HepG2 (cell line): ENCODE results near the gene ANKRD52. TPM values are rescaled to one million over a fixed set of nuclear protein-coding genes. Genes with fewer than 3 reads are reported as not detected.

Experiments
- AKNA ChIP-seq: sonication (generic); formaldehyde crosslinking; IDR thresholded peaks from 2 replicates; pipeline ENCODE4 v1.4.0; 2020; ENCODE audit warnings: missing genetic modification reagents, borderline replicate concordance
- BCL3 ChIP-seq: sonication (generic); formaldehyde crosslinking; IDR thresholded peaks from 2 replicates; pipeline ENCODE4 v1.5.1; 2020; ENCODE audit warnings: mild to moderate bottlenecking, missing genetic modification reagents, moderate library complexity
- CHD4 ChIP-seq: fragments of 200-600 bp; sonication (generic); IDR thresholded peaks from 2 replicates; pipeline ENCODE4 v1.7.0; 2017; ENCODE audit warnings: mild to moderate bottlenecking, low read length, borderline replicate concordance
- DR1 ChIP-seq: sonication (generic); formaldehyde crosslinking; IDR thresholded peaks from 2 replicates; pipeline ENCODE4 v1.8.0; 2021; ENCODE audit warnings: mild to moderate bottlenecking, missing genetic modification reagents, inconsistent platforms
- ELF3 ChIP-seq: IDR thresholded peaks from 2 replicates; pipeline ENCODE4 v1.6.1; 2016; ENCODE audit warnings: missing genetic modification reagents, missing compliant biosample characterization
- FOXP1 ChIP-seq, 2 experiments: fragments of 450-650 bp in 1 of 2; IDR thresholded peaks; 2 replicates each; pipeline ENCODE4 v1.6.1; 2017 to 2018; ENCODE audit warnings: antibody characterized with exemption in 1 of 2
- HIVEP1 ChIP-seq: sonication (generic); formaldehyde crosslinking; IDR thresholded peaks from 2 replicates; pipeline ENCODE4 v1.4.0; 2020; ENCODE audit warnings: mild to moderate bottlenecking, missing genetic modification reagents
- LCORL ChIP-seq, 2 experiments: fragments of 450-650 bp in 1 of 2; sonication (generic) in 1 of 2; formaldehyde crosslinking in 1 of 2; IDR thresholded peaks; 2 replicates each; pipeline versions ENCODE4 v1.5.0 to v1.6.1; 2017 to 2020; ENCODE audit warnings: antibody characterized with exemption in 1 of 2, missing genetic modification reagents in 1 of 2
- RBFOX2 ChIP-seq: fragments of 200-400 bp; formaldehyde crosslinking; IDR thresholded peaks from 2 replicates; pipeline ENCODE4 v1.6.1; 2017; ENCODE audit warnings: low read depth, mild to moderate bottlenecking, low read length
- RFXAP ChIP-seq: sonication (generic); formaldehyde crosslinking; IDR thresholded peaks from 2 replicates; pipeline ENCODE4 v1.4.0; 2020; ENCODE audit warnings: missing genetic modification reagents, borderline replicate concordance
- SMYD3 ChIP-seq: sonication (generic); formaldehyde crosslinking; IDR thresholded peaks from 2 replicates; pipeline ENCODE4 v1.8.1; 2023; ENCODE audit warnings: mild to moderate bottlenecking, missing genetic modification reagents
- TBX2 ChIP-seq: sonication (generic); formaldehyde crosslinking; IDR thresholded peaks from 2 replicates; pipeline ENCODE4 v1.5.0; 2020; ENCODE audit warnings: missing genetic modification reagents, mild to moderate bottlenecking, borderline replicate concordance
- TFE3 ChIP-seq: IDR thresholded peaks from 2 replicates; pipeline ENCODE4 v1.6.1; 2016
- ZBTB34 ChIP-seq: sonication (generic); formaldehyde crosslinking; IDR thresholded peaks from 2 replicates; pipeline ENCODE4 v1.8.0; 2022; ENCODE audit warnings: mild to moderate bottlenecking, missing genetic modification reagents
- ZEB1 ChIP-seq: IDR thresholded peaks from 2 replicates; pipeline ENCODE4 v1.6.1; 2012; ENCODE audit warnings: mild to moderate bottlenecking, low read depth, inconsistent platforms; ENCODE audit not compliant: insufficient replicate concordance
- ZFX ChIP-seq: sonication (generic); formaldehyde crosslinking; IDR thresholded peaks from 2 replicates; pipeline ENCODE4 v1.4.0; 2020; ENCODE audit warnings: mild to moderate bottlenecking, low read depth, missing genetic modification reagents, moderate library complexity
- ZNF382 ChIP-seq: sonication (generic); formaldehyde crosslinking; IDR thresholded peaks from 2 replicates; pipeline ENCODE4 v1.5.0; 2020; ENCODE audit warnings: missing genetic modification reagents, mild to moderate bottlenecking, borderline replicate concordance
- ZNF549 ChIP-seq: sonication (generic); formaldehyde crosslinking; IDR thresholded peaks from 2 replicates; pipeline ENCODE4 v1.5.0; 2020; ENCODE audit warnings: missing genetic modification reagents
- ZNF576 ChIP-seq: sonication (generic); formaldehyde crosslinking; IDR thresholded peaks from 2 replicates; pipeline ENCODE4 v1.4.0; 2020; ENCODE audit warnings: mild to moderate bottlenecking, missing genetic modification reagents
- polyA plus RNA-seq, 8 experiments: library from polyadenylated mRNA; depleted of rRNA in 3 of 8; stranded (reverse) in 7 of 8; unstranded in 1 of 8; fragments of >200 nt; fragmentation: Illumina TruSeq in 4 of 8; extraction: Trizol in 4 of 8; gene quantifications; 2 replicates each; pipeline versions ENCODE4 v1.2.1 to v1.2.3, GENCODE V29; 2011 to 2016; ENCODE audit warnings: low read depth in 4 of 8, missing spikeins in 1 of 8, mixed read lengths in 1 of 8; ENCODE audit not compliant: insufficient read depth in 1 of 8
- total RNA-seq, 5 experiments: library from RNA; depleted of rRNA; stranded (reverse); fragments of >200 nt; fragmentation: Illumina TruSeq; extraction: Trizol; gene quantifications; 2 replicates each; pipeline ENCODE4 v1.2.3, GENCODE V29; 2016; ENCODE audit warnings: low read depth in 1 of 5

The ANKRD52 gene
- total and polyA plus RNA-seq, 2 of the 13 experiments (the other 11 are each of a cell fraction or from before 2014, with no cell fraction given) = 7.8 to 9.2 TPM

GRCh38 chr12:56230432-56231183 is 27.6 kb downstream of the ANKRD52 start (continued):
- peak; percentile 95 for TF ChIP-seq ZEB1
- TF ChIP-seq ELF3 (CRISPR knock-in tag) = peak; percentile 57; the same call in 1 of the 2 replicates
- no peak for TF ChIP-seq ZNF549 (CRISPR knock-in tag)
- TF ChIP-seq RBFOX2 = peak; percentile 74
- TF ChIP-seq BCL3 (CRISPR knock-in tag) = 0 out of 2 replicates have a peak, but pooled peaks have one; percentile 43
- TF ChIP-seq RFXAP (CRISPR knock-in tag) = peak; percentile 53
- TF ChIP-seq ZNF382 (CRISPR knock-in tag) = no peak
- no peak for TF ChIP-seq LCORL (IDR thresholded peaks at IDR 0.05)
- TF ChIP-seq LCORL (CRISPR knock-in tag; IDR thresholded peaks at IDR 0.05) = peak; percentile 59; the same call in 1 of the 2 replicates
- no peak; the same call in 1 of the 2 replicates for TF ChIP-seq TFE3 (CRISPR knock-in tag)
- 0 out of 2 replicates have a peak, but pooled peaks have one; percentile 11 for TF ChIP-seq HIVEP1 (CRISPR knock-in tag)
- peak; percentile 52; the same call in 1 of the 2 replicates for TF ChIP-seq TBX2 (CRISPR knock-in tag)
- TF ChIP-seq ZNF576 (CRISPR knock-in tag) = no peak
- no peak for TF ChIP-seq SMYD3 (CRISPR knock-in tag)
- no peak for TF ChIP-seq ZBTB34 (CRISPR knock-in tag)
- 0 out of 2 replicates have a peak, but pooled peaks have one; percentile 57 for TF ChIP-seq DR1 (CRISPR knock-in tag)
- TF ChIP-seq AKNA = no peak
- peak; percentile 87 for TF ChIP-seq ZFX (CRISPR knock-in tag)
- peak; percentile 14; the same call in 1 of the 2 replicates for TF ChIP-seq FOXP1 (IDR thresholded peaks at IDR 0.05)
- TF ChIP-seq FOXP1 (CRISPR knock-in tag; IDR thresholded peaks at IDR 0.05) = no peak
- peak; percentile 15; the same call in 1 of the 2 replicates for TF ChIP-seq CHD4
